Stomach smooth muscle (tissue), 2 donors: ENCODE results near the gene RPIA.

Experiments used
- H3K27ac ChIP-seq: one replicate; pipeline ENCODE4 v1.7.0; 2013; ENCODE audit warnings: mild to moderate bottlenecking, low read length, inconsistent platforms
- H3K27me3 ChIP-seq, 2 donors: one replicate each; pipeline ENCODE4 v1.7.0; 2013; ENCODE audit warnings: low read length in 2 of 2; ENCODE audit not compliant: insufficient read depth in 2 of 2, control insufficient read depth in 1 of 2
- H3K36me3 ChIP-seq, 2 donors: one replicate each; pipeline ENCODE4 v1.7.0; 2013; ENCODE audit warnings: low read length in 2 of 2; ENCODE audit not compliant: control insufficient read depth in 2 of 2, insufficient read depth in 2 of 2
- H3K4me1 ChIP-seq: one replicate; pipeline ENCODE4 v1.7.0; 2013; ENCODE audit warnings: low read length; ENCODE audit not compliant: control insufficient read depth, insufficient read depth
- H3K4me3 ChIP-seq, 2 donors: one replicate each; pipeline ENCODE4 v1.7.0; 2013; ENCODE audit warnings: low read length in 2 of 2
- H3K9ac ChIP-seq, 2 donors: one replicate each; pipeline ENCODE4 v1.7.0; 2013; ENCODE audit warnings: low read length in 2 of 2, mild to moderate bottlenecking in 1 of 2
- H3K9me3 ChIP-seq, 2 donors: one replicate each; pipeline ENCODE4 v1.7.0; 2013; ENCODE audit warnings: low read length in 2 of 2; ENCODE audit not compliant: control insufficient read depth in 2 of 2
- donor health status: healthy.
- donor health status: Pancreatic carcinoma.

The RPIA gene

GRCh38 chr2:88684519-88684918, 7.0 kb upstream of the RPIA start:
- Histone ChIP-seq H3K36me3 (no peaks in the 10 kb centered on the region), H3K9ac (no peak overlapping the region), H3K4me1 (no peaks in the 10 kb centered on the region), H3K27me3 (no peaks in the 10 kb centered on the region), H3K9me3 (no peaks in the 10 kb centered on the region), H3K4me3 (no peak overlapping the region), H3K27ac (no peak overlapping the region)

- no peak overlapping the region for H3K4me3 ChIP-seq
- no peaks in the 10 kb centered on the region for H3K9me3 ChIP-seq
- H3K4me1 ChIP-seq: peaks cover 11% of the 10 kb centered on the region
- no peak overlapping the region for H3K27ac ChIP-seq
- H3K27me3 ChIP-seq: no peaks in the 10 kb centered on the region
- no peak overlapping the region for H3K9ac ChIP-seq
- no peaks in the 10 kb centered on the region for H3K36me3 ChIP-seq
These were observed 5.2 kb upstream of the RPIA start for GRCh38 chr2:88686320-88686719.

GRCh38 chr2:88687384-88687783, 4.1 kb upstream of the RPIA start:
- H3K4me1 ChIP-seq: peaks cover 14% of the 10 kb centered on the region
- no peaks in the 10 kb centered on the region for H3K36me3 ChIP-seq
- H3K9ac ChIP-seq: no peak overlapping the region
- no peak overlapping the region for H3K27ac ChIP-seq
- H3K4me3 ChIP-seq: no peak overlapping the region
- no peaks in the 10 kb centered on the region for H3K27me3 ChIP-seq
- no peaks in the 10 kb centered on the region for H3K9me3 ChIP-seq

- peak overlapping the region; percentile 97 to 98 for H3K4me3 ChIP-seq
- peaks cover 18% of the 10 kb centered on the region for H3K4me1 ChIP-seq
- peak overlapping the region; percentile 76 to 93 for H3K9ac ChIP-seq
- no peaks in the 10 kb centered on the region for H3K27me3 ChIP-seq
- H3K36me3 ChIP-seq: no peaks in the 10 kb centered on the region
- H3K27ac ChIP-seq: peak overlapping the region; percentile 66
- H3K9me3 ChIP-seq: no peaks in the 10 kb centered on the region
These were observed 708 bp upstream of the RPIA start for GRCh38 chr2:88690591-88691338.

GRCh38 chr2:88692187-88692586, 714 bp downstream of the RPIA start:
- Histone ChIP-seq H3K27me3 (no peaks in the 10 kb centered on the region), H3K9me3 (no peaks in the 10 kb centered on the region), H3K4me1 (peaks cover 18% of the 10 kb centered on the region), H3K4me3 (peak overlapping the region; percentile 70 to 97), H3K27ac (no peak overlapping the region), H3K9ac (peak overlapping the region; percentile 66 to 80), H3K36me3 (no peaks in the 10 kb centered on the region)

- no peaks in the 10 kb centered on the region for H3K9me3 ChIP-seq
- peaks cover 0 to 2% of the 10 kb centered on the region in 2 donors for H3K36me3 ChIP-seq
- H3K4me1 ChIP-seq: peaks cover 21% of the 10 kb centered on the region
- H3K27ac ChIP-seq: no peak overlapping the region
- no peaks in the 10 kb centered on the region for H3K27me3 ChIP-seq
- no peak overlapping the region for H3K9ac ChIP-seq
- no peak overlapping the region for H3K4me3 ChIP-seq
These were observed 2.5 kb downstream of the RPIA start for GRCh38 chr2:88693911-88694414.

GRCh38 chr2:88696611-88697010, 5.1 kb downstream of the RPIA start:
- Histone ChIP-seq H3K4me1 (peaks cover 10% of the 10 kb centered on the region), H3K36me3 (peaks cover 8 to 10% of the 10 kb centered on the region in 2 donors), H3K9me3 (no peaks in the 10 kb centered on the region), H3K9ac (no peak overlapping the region), H3K27me3 (no peaks in the 10 kb centered on the region), H3K27ac (no peak overlapping the region), H3K4me3 (no peak overlapping the region)

- H3K9me3 ChIP-seq: no peaks in the 10 kb centered on the region
- no peak overlapping the region for H3K27ac ChIP-seq
- no peak overlapping the region for H3K9ac ChIP-seq
- no peak overlapping the region for H3K4me3 ChIP-seq
- peaks cover 6% of the 10 kb centered on the region for H3K4me1 ChIP-seq
- H3K27me3 ChIP-seq: no peaks in the 10 kb centered on the region
- H3K36me3 ChIP-seq: peaks cover 10 to 13% of the 10 kb centered on the region in 2 donors
These were observed 6.0 kb downstream of the RPIA start for GRCh38 chr2:88697370-88698026.

- H3K9ac ChIP-seq: no peak overlapping the region
These were observed 6.5 kb downstream of the RPIA start for GRCh38 chr2:88698027-88698413.

GRCh38 chr2:88698498-88699233, 7.2 kb downstream of the RPIA start:
- no peak overlapping the region for H3K9ac ChIP-seq
- no peaks in the 10 kb centered on the region for H3K27me3 ChIP-seq
- H3K27ac ChIP-seq: no peak overlapping the region
- no peak overlapping the region for H3K4me3 ChIP-seq
- H3K36me3 ChIP-seq: peaks cover 13 to 16% of the 10 kb centered on the region in 2 donors
- peaks cover 3% of the 10 kb centered on the region for H3K4me1 ChIP-seq
- H3K9me3 ChIP-seq: no peaks in the 10 kb centered on the region

More at GRCh38 chr2:88698027-88698413, 6.5 kb downstream of the RPIA start:
- no peak overlapping the region for H3K27ac ChIP-seq
- H3K36me3 ChIP-seq: peaks cover 13 to 16% of the 10 kb centered on the region in 2 donors
- no peaks in the 10 kb centered on the region for H3K9me3 ChIP-seq
- peaks cover 3% of the 10 kb centered on the region for H3K4me1 ChIP-seq
- no peaks in the 10 kb centered on the region for H3K27me3 ChIP-seq
- H3K4me3 ChIP-seq: no peak overlapping the region
